Pancreas (tissue), 10 donors: ENCODE measurements around the gene FAM174C. TPM values are rescaled to one million over a fixed set of nuclear protein-coding genes. Genes with fewer than 3 reads are reported as not detected.
"Not testable (repeated sequence)": the region's sequence is repeated elsewhere in the genome, so short reads cannot be mapped to it uniquely, and the experiment has no call there.

Experiments used
- ATAC-seq, 4 donors: fragments of 200-7000 bp; cut with Tn5 transposase; one replicate each; pipeline versions ENCODE4 v1.8.0 to v1.9.1; 2020; ENCODE audit warnings: mild to moderate bottlenecking in 4 of 4, moderate library complexity in 4 of 4
- DNase-seq, 6 donors: peaks; one replicate each; pipeline ENCODE4 v3.0.0-alpha.2; 2020
- FAIRE-seq: peaks from 2 replicates; lab custom pipeline; 2012; peaks lifted over from hg19 to GRCh38; lab: Jason Lieb, UNC
- H3K27ac ChIP-seq, 4 donors: fragments of 200-600 bp; sonication (generic); 1 replicate in 3 of 4; 2 replicates in 1 of 4; pipeline versions ENCODE4 v1.5.0 to v1.8.0; 2020
- H3K27me3 ChIP-seq, 4 donors: fragments of 200-600 bp; one replicate each; pipeline ENCODE4 v1.8.0; 2021
- H3K36me3 ChIP-seq, 3 donors: fragments of 200-600 bp; sonication (generic) in 1 of 3; one replicate each; pipeline versions ENCODE4 v1.5.0 to v1.8.0; 2020 to 2021
- H3K4me1 ChIP-seq, 3 donors: fragments of 200-600 bp; one replicate each; pipeline ENCODE4 v1.8.0; 2021
- H3K4me3 ChIP-seq, 4 donors: fragments of 200-600 bp; sonication (generic) in 2 of 4; one replicate each; pipeline versions ENCODE4 v1.5.0 to v1.8.0; 2020 to 2021
- H3K9me3 ChIP-seq, 4 donors: fragments of 200-600 bp; one replicate each; pipeline ENCODE4 v1.8.0; 2021
- CTCF ChIP-seq, 4 donors: fragments of 200-600 bp; sonication (generic) in 3 of 4; IDR thresholded peaks; one replicate each; pipeline versions ENCODE4 v1.5.0 to v1.8.0; 2021; ENCODE audit warnings: antibody characterized with exemption in 4 of 4
- WGBS, 2 donors: extraction: QIAGEN DNeasy Blood & Tissue Kit; methylation state at CpG; one replicate each; pipeline ENCODE4 v1.1.7; 2013; 5-methylcytosine and 5-hydroxymethylcytosine counted together
- intact Hi-C, 3 donors: fragments of 100-400 bp; cut with DNase I; formaldehyde crosslinking; loops; one replicate each; pipeline versions ENCODE4 v1.11.1 to v1.14.2; 2022
- polyA plus RNA-seq, 2 donors: library from polyadenylated mRNA; stranded (reverse); fragments of 200-250 nt; gene quantifications; one replicate each; pipeline ENCODE4 v1.2.3, GENCODE V29; 2013
- total RNA-seq, 6 donors: library from RNA; stranded (reverse); fragmentation: NEBNext Ultra II Directional in 4 of 6; extraction: Animal tissue kit (Norgen Biotek cat#: 25700) in 4 of 6; gene quantifications; one replicate each; pipeline versions ENCODE4 v1.2.1 to v1.2.4, GENCODE V29; 2021 to 2023
- donor health status: healthy with polysubstance abuse.
- donor health status: DM: no; HTN: no; CAD: no; lungs with moderate emphysema.
- donor health status: DM: no; HTN: no; CAD: no.
- donor health status: control.
- donor health status: control.
- donor health status: Bipolar disorder and iron deficiency.
- donor health status: DM: yes; HTN: yes; CAD: no.
- donor health status: DM: no; HTN: no; CAD: no.
- donor health status: DM: no; HTN: no; CAD: no.
- donor health status: DM: yes; HTN: yes; CAD: no.

Gene FAM174C
- total and polyA plus RNA-seq, 8 donors, result 16.1 to 83.4 (median 25.4) TPM

- H3K27me3 ChIP-seq, result no peaks in the 10 kb centered on the region
Observed at GRCh38 chr19:1300744-1301490, 25.6 kb downstream of the FAM174C start.

GRCh38 chr19:1302533-1303239 is 27.4 kb downstream of the FAM174C start:
- no peaks in the 10 kb centered on the region for H3K4me1 ChIP-seq
- DNase-seq (no peak), FAIRE-seq (no peak), ATAC-seq (no peak)
- no peaks in the 10 kb centered on the region for H3K9me3 ChIP-seq
- TF ChIP-seq CTCF (IDR thresholded peaks at IDR 0.05), result no peak
- H3K27me3 ChIP-seq, result no peaks in the 10 kb centered on the region
- intact Hi-C loops, result no loop called here
- H3K4me3 ChIP-seq, result no peak overlapping the region
- no peak overlapping the region for H3K27ac ChIP-seq
- H3K36me3 ChIP-seq, result no peaks in the 10 kb centered on the region
- WGBS, 2 donors, result 40 to 50% methylated on average over 32 to 36 of the region's 36 CpGs

More at GRCh38 chr19:1300744-1301490, 25.6 kb downstream of the FAM174C start:
- H3K36me3 ChIP-seq, result no peaks in the 10 kb centered on the region
- intact Hi-C loops, result no loop called here
- FAIRE-seq (no peak), DNase-seq (no peak), ATAC-seq (no peak)
- TF ChIP-seq CTCF (IDR thresholded peaks at IDR 0.05), result no peak
- no peak overlapping the region for H3K27ac ChIP-seq
- WGBS, 2 donors, result 68 to 83% methylated on average over 34 to 35 of the region's 35 CpGs
- no peak overlapping the region for H3K4me3 ChIP-seq
- H3K4me1 ChIP-seq, result no peaks in the 10 kb centered on the region
- H3K9me3 ChIP-seq, result no peaks in the 10 kb centered on the region

- DNase-seq, result peak in 3 of 6 donors; percentile 23 to 55 (median 55)
- no peak for FAIRE-seq
- Histone ChIP-seq H3K9me3 (no peaks in the 10 kb centered on the region), H3K4me1 (no peaks in the 10 kb centered on the region), H3K4me3 (no peak overlapping the region), H3K36me3 (no peaks in the 10 kb centered on the region), H3K27me3 (no peaks in the 10 kb centered on the region), H3K27ac (no peak overlapping the region)
- WGBS, 2 donors, result 79 to 82% methylated on average over 28 of the region's 28 CpGs
- peak in 1 of 4 donors; percentile 53 for ATAC-seq
- TF ChIP-seq CTCF (IDR thresholded peaks at IDR 0.05), result no peak
- intact Hi-C loops, result no loop called here
Observed at GRCh38 chr19:1304197-1304924, 29.0 kb downstream of the FAM174C start.

GRCh38 chr19:1305354-1305753 is 30.0 kb downstream of the FAM174C start:
- 80 to 93% methylated on average over 9 of the region's 9 CpGs for WGBS, 2 donors
- H3K9me3 ChIP-seq, DNase-seq, H3K27ac ChIP-seq, intact Hi-C loops, H3K4me3 ChIP-seq, H3K4me1 ChIP-seq, H3K27me3 ChIP-seq, ATAC-seq, FAIRE-seq, H3K36me3 ChIP-seq: not testable (repeated sequence)

- FAIRE-seq (no peak), DNase-seq (peak in 2 of 6 donors; percentile 22 to 39), ATAC-seq (no peak)
- Histone ChIP-seq H3K4me1 (no peaks in the 10 kb centered on the region), H3K27ac (no peak overlapping the region), H3K4me3 (no peak overlapping the region), H3K27me3 (no peaks in the 10 kb centered on the region), H3K9me3 (no peaks in the 10 kb centered on the region), H3K36me3 (no peaks in the 10 kb centered on the region)
- WGBS, 2 donors, result 89 to 92% methylated on average over 24 to 38 of the region's 38 CpGs
- TF ChIP-seq CTCF (IDR thresholded peaks at IDR 0.05), result no peak
- intact Hi-C loops, result no loop called here
Observed at GRCh38 chr19:1307320-1307719, 32.0 kb downstream of the FAM174C start.
